Activated T-helper 17 cell treated with anti-CD3 and anti-CD28 coated beads, Interleukin-2, amount 50 U/mL, for 72 hours (primary cell): ENCODE data around the gene CLCNKA. TPM values are rescaled to one million over a fixed set of nuclear protein-coding genes. Genes with fewer than 3 reads are reported as not detected.
A peak's percentile ranks its signal among the peaks of the same experiment; 100 is the strongest.
"Not testable (repeated sequence)": the region's sequence is repeated elsewhere in the genome, so short reads cannot be mapped to it uniquely, and the experiment has no call there.

Experiments
- ATAC-seq: fragments of 150-1000 bp; cut with Tn5 transposase; replicated peaks from 2 replicates; pipeline ENCODE4 v1.10.0; 2021; ENCODE audit warnings: mild to moderate bottlenecking, moderate library complexity
- H3K27ac Mint-ChIP-seq: one replicate; pipeline ENCODE4 v1.8.0; 2022; ENCODE audit warnings: mixed read lengths
- H3K27me3 Mint-ChIP-seq: one replicate; pipeline ENCODE4 v1.8.0; 2022; ENCODE audit warnings: mixed read lengths
- H3K36me3 Mint-ChIP-seq: one replicate; pipeline ENCODE4 v1.8.0; 2022; ENCODE audit warnings: low read depth, mild to moderate bottlenecking, mixed read lengths
- H3K4me1 Mint-ChIP-seq: one replicate; pipeline ENCODE4 v1.8.0; 2022; ENCODE audit warnings: mixed read lengths
- H3K4me3 Mint-ChIP-seq: one replicate; pipeline ENCODE4 v1.8.0; 2022; ENCODE audit warnings: mild to moderate bottlenecking, mixed read lengths
- H3K9me3 Mint-ChIP-seq: one replicate; pipeline ENCODE4 v1.8.0; 2022; ENCODE audit warnings: mixed read lengths
- total RNA-seq, 2 donors: library from RNA; stranded (reverse); gene quantifications; one replicate each; pipeline ENCODE4 v1.2.3, GENCODE V29; 2022

The CLCNKA gene
- total RNA-seq, 2 donors from 2014 or later = 0.40 TPM; not detected in 1

DNA sequence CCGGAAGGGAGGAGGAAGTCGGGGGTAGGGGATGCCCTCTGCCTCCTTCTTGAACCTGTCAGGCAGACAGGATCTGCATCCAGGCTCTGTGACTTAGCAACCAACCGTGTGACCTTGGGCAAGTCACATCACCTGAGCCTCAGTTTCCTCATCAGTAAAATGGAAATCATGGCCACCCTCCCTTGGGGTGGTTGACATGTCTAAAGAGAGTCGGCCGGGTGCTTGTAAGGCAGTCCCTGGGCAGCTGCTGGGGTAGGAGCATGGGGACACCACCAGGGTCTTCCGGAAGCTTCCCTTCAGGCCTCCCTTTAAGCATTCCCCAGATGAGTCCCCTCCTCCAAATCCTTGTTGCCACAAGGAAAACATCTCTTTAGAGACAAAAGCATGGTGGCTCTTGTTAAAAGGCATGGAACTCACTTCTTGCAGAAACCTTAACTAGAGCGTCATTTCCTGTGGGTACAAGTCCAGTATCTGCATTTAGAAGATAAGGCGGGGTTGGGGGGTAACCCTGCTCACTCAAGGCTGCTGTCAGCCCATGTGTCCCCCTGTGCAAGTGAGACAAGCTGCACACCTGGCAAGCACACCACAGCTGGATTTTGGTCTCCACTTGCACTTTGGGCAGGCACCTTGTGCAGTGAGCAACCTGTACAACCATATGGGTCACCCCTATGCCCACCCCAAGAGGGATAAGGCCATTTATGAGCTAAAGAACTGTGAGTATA lies 32.1 kb downstream of the CLCNKA start:
- Mint-ChIP-seq H3K9me3 (no peaks in the 10 kb centered on the region), H3K4me3 (no peak overlapping the region), H3K36me3 (no peaks in the 10 kb centered on the region), H3K27ac (no peak overlapping the region), H3K27me3 (peaks cover 15% of the 10 kb centered on the region), H3K4me1 (no peaks in the 10 kb centered on the region)
- no peak for ATAC-seq

DNA sequence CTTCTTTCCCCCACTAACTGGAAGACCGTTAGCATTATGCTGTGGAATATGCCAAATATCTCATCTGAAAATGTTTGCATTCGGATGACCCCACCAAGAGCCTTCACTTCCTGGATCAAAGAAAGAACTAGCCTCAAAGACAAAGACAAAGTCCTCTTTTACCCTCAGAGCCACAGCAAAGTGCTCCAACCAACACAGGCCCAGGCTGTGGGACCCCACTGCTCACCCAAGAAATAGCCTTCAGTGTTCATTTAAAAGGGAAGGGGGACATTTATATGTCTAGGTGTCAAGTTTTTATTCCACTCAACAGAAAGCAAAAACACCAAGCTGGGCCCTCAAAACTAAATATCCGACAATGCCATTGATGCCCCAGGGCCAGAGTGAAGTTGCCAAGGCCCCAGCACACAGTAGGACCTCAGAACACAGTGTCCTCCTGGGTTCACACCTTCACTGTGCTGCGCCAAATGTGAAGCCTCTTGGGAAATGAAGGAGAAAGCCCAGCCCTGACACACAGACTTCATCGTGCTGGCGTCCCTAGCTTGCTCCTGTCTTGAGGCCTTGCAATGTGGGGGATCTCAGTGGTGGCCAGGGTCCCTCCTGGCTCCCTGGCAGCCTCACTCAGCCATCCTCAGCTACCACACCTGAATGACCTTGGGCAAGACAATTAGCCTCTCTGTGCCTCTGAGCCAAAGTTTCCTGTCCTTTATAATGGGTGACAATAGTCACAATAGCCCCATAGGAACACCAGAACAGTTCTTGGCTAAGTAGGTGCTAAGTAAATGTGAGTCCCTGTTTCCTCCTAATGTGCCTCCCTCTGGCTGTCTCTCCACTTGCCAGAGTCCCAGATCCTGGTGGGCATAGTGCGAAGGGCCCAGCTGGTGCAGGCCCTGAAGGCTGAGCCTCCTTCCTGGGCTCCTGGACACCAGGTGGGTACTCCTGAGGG lies 33.0 kb downstream of the CLCNKA start:
- Mint-ChIP-seq H3K4me3 (no peak overlapping the region), H3K27ac (no peak overlapping the region), H3K27me3 (peaks cover 10% of the 10 kb centered on the region), H3K4me1 (no peaks in the 10 kb centered on the region), H3K9me3 (no peaks in the 10 kb centered on the region), H3K36me3 (no peaks in the 10 kb centered on the region)
- ATAC-seq = no peak

DNA sequence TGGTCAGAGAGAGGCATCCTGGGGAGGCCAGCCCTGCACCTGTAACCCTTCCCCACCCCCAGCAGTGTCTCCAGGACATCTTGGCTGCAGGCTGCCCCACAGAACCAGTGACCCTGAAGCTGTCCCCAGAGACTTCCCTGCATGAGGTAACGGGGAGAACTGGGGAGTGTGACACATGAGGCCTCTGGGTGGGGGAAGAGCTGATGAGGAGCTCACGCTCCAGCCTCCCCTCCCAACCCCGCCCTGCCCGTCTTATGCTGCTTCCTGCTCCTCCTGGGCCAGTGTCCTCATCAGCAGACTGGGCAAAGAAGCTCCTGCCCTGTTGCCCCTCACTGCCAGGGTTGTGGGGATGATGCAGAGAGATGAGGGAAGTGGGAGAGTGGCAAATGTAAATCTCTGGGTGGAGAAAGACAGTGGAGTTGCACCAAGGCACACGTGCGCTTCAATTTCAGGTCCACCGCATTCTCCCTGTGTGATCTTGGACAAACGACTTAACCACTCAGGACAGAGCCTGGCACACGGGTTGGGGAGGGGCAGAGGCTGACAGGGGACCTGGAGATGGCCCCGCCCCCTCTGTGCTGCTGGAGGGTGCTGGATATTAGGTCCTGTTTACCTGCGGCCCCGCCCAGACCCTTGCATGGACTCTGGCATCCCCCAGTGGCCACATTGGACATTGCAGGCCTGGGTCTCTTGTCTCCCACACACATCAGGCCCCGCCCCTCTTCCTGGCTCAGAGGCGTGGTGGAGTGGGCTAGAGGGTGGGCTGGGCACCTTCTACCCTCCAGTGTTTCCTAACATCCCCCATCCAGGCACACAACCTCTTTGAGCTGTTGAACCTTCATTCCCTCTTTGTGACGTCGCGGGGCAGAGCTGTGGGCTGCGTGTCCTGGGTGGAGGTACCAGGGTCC lies 34.0 kb downstream of the CLCNKA start:
- peak; percentile 94 for ATAC-seq
- no peaks in the 10 kb centered on the region for H3K36me3 Mint-ChIP-seq
- H3K27ac Mint-ChIP-seq = no peak overlapping the region
- H3K27me3 Mint-ChIP-seq = peaks cover 4% of the 10 kb centered on the region
- H3K9me3 Mint-ChIP-seq = no peaks in the 10 kb centered on the region
- no peak overlapping the region for H3K4me3 Mint-ChIP-seq
- H3K4me1 Mint-ChIP-seq = no peaks in the 10 kb centered on the region

DNA sequence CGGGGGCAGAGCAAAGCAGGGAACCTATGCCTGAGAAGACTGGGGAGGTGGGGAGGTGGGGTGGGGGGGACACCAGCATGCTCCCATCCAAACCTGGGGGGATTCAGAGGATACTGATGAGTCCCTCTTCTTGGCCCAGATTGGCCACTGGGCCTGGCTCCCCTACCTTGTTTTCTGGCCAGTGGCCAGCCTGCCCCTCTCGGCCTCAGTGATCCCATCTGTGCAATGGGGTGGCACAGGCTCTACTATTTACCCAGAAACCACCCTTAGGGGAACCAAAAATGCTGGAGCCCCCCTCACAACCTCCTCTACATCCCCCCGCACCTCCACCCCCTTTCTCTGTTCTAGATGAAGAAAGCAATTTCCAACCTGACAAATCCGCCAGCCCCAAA lies 34.7 kb downstream of the CLCNKA start:
- H3K4me3 Mint-ChIP-seq, H3K27me3 Mint-ChIP-seq, ATAC-seq, H3K36me3 Mint-ChIP-seq, H3K9me3 Mint-ChIP-seq, H3K4me1 Mint-ChIP-seq, H3K27ac Mint-ChIP-seq: not testable (repeated sequence)

DNA sequence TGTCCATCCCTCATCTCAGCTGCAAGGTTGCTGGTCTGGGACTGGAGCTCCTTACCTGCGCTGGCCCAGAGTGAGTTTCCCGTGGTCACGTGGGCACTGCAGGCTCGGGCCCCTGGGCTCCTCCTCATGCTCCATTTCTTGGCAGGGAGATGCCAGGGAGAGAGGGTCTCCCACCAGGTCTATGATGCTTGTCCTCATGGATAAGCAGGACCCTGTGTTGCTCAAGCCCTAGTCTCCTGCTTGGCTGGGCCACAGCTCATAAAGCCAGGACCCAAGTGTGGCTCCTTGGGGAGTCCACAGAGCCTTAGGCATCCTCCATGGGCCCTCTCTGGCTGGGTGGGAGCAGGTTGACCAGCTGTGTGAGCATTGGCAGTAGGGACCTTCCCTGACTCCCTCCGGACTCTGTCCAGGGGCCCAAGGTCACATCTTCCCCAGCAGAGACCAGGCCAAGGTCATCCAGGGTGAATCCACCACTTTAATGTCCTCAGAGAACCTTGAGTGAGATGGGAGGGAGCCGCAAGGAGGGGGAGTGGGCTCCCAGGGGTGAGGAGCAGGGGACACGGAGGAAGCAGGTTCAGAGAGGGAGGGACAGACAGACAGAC lies 35.6 kb downstream of the CLCNKA start:
- H3K36me3 Mint-ChIP-seq, ATAC-seq, H3K27me3 Mint-ChIP-seq, H3K4me3 Mint-ChIP-seq, H3K4me1 Mint-ChIP-seq, H3K9me3 Mint-ChIP-seq: not testable (repeated sequence)
- peak overlapping the region; percentile 66 for H3K27ac Mint-ChIP-seq

DNA sequence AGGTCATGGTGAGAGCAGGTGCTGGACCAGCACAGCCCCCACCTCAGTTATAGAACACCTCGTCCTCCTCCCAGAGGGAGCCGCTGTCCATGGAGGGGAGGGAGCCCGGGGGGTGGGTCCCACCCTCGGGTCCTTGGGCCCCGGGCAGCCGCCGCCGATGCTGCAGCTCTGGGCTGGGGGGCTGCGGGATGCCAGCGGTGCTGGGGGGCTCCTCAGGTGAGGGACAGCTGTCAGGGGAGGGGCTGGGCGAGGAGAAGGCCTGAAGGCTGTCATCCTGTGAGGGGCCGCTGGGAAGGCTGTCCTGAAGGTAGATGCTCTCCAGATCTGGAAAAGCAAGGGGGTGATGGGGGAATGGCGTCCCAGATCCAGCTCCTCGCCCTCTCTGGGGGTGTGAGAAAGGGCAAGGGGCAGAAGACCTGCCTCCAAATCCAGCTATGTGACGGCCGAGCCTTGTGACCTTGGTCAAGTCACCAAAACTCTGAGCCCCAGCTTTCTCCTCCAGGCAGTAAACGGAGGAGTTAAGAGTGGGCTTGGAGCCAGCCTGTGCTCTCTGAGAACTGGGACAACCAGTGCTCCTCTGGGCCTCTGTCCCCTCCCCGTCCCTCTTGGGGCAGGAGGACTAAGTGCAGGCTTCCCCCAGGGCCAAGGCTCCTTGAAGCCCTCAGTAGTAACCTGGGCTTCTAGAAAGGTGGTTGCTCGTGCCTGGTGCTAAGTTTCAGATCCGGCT lies 36.7 kb downstream of the CLCNKA start:
- H3K27me3 Mint-ChIP-seq, H3K4me1 Mint-ChIP-seq, H3K9me3 Mint-ChIP-seq, H3K27ac Mint-ChIP-seq, H3K4me3 Mint-ChIP-seq, H3K36me3 Mint-ChIP-seq, ATAC-seq: not testable (repeated sequence)

DNA sequence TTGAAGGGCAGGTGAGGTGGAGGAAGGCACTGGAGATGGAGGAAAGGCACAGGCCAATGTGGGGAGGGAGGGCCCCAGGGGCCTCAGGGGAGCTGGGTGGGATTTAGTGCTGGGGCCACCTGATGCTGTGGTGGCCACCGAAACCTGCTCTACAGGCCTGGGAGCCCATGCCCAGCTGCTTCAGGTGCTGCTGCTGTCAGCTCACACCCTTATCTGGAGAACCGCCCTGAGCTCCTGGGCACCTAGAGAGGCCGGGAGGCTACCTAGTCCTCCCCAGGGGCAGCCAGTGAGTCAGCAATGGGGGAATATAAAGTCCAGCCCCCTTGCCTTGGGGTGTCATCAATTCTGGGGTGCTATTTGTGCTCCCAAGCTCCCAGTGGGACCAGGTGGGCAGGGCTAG lies 39.4 kb downstream of the CLCNKA start:
- H3K9me3 Mint-ChIP-seq = no peaks in the 10 kb centered on the region
- no peak for ATAC-seq
- no peaks in the 10 kb centered on the region for H3K36me3 Mint-ChIP-seq
- H3K27me3 Mint-ChIP-seq = peaks cover 10% of the 10 kb centered on the region
- no peak overlapping the region for H3K27ac Mint-ChIP-seq
- H3K4me1 Mint-ChIP-seq = peaks cover 14% of the 10 kb centered on the region
- H3K4me3 Mint-ChIP-seq = no peak overlapping the region

DNA sequence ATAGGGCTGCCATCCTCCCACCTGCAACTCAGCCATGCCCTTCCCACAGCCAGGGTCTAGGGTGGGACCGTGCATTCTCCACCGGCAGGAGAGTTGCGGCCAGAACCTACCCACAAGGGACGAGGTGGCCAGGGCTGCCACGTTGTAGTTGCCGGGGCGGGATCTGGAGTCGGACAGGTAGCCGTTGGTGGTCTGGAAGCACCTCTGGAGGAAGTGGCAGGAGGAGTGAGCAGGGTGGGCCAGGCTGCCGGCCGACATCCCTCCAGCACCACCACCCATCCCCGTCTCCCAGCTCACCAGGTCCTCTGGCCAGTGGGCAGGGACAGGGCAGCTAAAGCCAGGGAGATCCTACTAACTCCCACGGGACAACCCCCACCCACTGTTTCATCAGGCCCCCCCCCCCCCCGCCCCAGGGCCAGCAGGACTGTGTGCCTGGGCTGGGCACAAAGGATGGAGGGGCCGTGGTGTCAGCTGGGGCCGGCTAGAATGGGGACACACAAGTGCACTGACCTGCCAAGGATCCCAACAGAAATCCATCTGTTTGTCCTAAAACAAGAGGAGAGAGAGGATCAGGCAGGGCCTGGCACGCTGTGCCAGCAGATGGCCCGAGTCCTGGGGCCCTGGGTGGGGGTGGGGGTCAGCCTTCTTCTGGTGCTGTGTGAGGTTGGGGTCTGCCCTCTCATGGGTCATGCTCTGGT lies 40.3 kb downstream of the CLCNKA start:
- H3K36me3 Mint-ChIP-seq, H3K4me3 Mint-ChIP-seq, H3K27ac Mint-ChIP-seq, H3K9me3 Mint-ChIP-seq, ATAC-seq: not testable (repeated sequence)
- peaks cover 10% of the 10 kb centered on the region for H3K27me3 Mint-ChIP-seq
- peaks cover 14% of the 10 kb centered on the region for H3K4me1 Mint-ChIP-seq

DNA sequence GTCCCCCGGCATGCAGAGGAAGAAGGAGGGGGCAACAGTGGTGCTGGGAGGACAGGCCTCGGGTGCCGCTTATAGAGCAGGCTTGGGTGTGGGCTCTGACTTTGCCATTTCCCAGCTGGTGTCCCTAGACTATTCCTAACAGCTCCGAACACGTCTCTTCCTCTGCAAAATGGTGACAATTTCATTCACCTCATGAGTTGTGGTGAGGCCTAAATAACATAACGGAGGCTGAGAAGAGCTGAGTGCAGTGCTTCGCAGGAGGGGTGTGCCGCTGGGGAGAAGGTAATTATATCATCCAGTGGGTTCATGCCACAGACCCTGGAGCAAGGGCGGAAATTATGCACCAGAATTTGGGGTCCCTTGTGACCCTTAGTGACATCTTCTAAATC lies 40.8 kb downstream of the CLCNKA start:
- not testable (repeated sequence) for H3K36me3 Mint-ChIP-seq, ATAC-seq, H3K27ac Mint-ChIP-seq, H3K4me3 Mint-ChIP-seq, H3K9me3 Mint-ChIP-seq, H3K27me3 Mint-ChIP-seq
- peaks cover 14% of the 10 kb centered on the region for H3K4me1 Mint-ChIP-seq

DNA sequence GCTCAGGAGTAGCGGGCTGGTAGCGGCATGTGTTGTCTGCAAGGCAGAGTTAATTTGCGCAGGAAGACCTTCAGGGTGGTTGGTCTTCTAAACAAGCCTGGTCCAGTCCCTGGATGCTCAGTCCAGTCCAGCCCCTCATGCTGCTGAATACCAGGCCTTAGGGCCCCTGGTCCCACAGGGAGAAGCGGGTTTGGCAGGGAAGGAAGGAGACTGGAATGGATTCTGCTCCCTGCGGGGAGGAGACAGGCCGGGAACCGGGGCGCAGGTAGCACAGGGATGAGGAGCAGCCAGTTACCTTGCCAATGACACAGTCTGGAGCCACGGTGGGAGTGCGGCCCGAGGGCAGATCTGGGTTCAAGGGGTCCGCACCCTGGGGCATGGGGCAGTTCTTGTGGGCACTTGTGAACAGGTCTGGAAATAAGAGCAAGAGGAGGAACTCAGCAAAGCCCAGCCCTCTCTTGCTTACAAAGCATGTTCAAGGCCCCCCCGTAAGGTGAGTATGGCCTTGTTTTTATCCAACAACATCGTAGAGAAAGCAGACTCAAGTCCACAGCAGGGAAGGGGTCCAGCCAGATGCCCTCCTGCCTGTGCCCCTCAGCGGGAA lies 41.5 kb downstream of the CLCNKA start:
- Mint-ChIP-seq H3K36me3 (no peaks in the 10 kb centered on the region), H3K4me3 (no peak overlapping the region), H3K27me3 (peaks cover 7% of the 10 kb centered on the region), H3K4me1 (peaks cover 14% of the 10 kb centered on the region), H3K27ac (no peak overlapping the region), H3K9me3 (no peaks in the 10 kb centered on the region)
- ATAC-seq = no peak

DNA sequence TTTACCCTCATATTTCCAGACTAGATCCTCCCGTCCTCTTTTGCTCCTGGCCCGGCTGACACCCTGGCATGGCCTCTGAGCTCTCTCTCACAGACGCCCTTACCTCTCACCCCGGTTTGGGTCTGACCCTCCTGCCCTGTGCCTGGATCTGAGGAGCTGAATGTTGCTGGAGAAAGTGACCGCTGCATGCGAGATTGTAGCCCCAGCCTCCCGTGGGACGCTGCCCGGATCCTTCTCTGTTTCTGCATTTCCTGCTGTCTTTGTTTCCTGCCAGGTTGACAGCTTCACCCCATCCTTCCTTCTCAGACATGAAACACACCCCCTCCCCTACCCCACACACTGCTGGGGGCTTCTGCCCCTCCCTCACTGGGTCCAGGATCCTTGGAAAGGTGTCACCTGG lies 42.1 kb downstream of the CLCNKA start:
- Mint-ChIP-seq H3K9me3 (no peaks in the 10 kb centered on the region), H3K4me1 (peaks cover 14% of the 10 kb centered on the region), H3K36me3 (no peaks in the 10 kb centered on the region), H3K4me3 (no peak overlapping the region), H3K27me3 (peaks cover 7% of the 10 kb centered on the region), H3K27ac (no peak overlapping the region)
- no peak for ATAC-seq

DNA sequence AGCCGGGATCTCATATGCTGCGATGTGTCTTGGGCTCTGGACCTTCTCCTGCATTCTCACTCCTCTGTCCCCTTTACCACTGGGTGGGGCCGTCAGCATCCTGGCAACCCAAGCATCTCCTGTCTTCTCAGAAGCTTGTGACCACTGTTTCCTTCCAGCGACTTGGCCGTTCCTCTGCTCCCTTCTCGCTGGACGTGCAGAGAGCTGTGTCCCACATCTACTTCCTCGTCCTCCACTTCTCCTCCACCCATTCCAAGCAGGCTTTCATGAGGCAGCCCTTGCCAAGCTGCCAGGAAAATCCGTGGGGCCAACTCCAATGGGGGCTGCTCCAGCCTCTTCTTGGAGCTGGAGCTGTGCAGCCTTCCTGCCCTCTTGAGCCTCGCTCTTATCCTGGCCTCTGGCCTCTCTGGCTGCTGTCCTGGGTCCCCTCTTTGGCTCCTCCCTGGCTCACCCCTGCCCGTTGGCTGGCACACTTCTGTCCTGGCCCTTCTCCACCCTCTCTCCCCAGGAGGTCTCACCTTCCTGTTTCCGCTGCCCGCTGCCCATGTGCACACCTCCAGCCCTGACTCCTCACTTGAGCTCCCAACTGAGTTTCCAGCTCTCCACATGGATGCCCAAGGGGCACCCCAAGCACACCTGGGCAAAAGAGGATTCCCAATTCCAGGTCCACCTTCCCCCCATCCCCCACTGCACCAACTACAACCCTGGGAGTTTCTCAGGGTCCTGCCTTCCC lies 42.9 kb downstream of the CLCNKA start:
- no peak overlapping the region for H3K4me3 Mint-ChIP-seq
- no peaks in the 10 kb centered on the region for H3K9me3 Mint-ChIP-seq
- H3K36me3 Mint-ChIP-seq = no peaks in the 10 kb centered on the region
- H3K4me1 Mint-ChIP-seq = peaks cover 14% of the 10 kb centered on the region
- H3K27me3 Mint-ChIP-seq = peaks cover 7% of the 10 kb centered on the region
- ATAC-seq = no peak
- H3K27ac Mint-ChIP-seq = peak overlapping the region; percentile 37
